8988T (cell line): ENCODE measurements around the gene TMED4.
A peak's percentile ranks its signal among the peaks of the same experiment; 100 is the strongest.
"Not testable (repeated sequence)": the region's sequence is repeated elsewhere in the genome, so short reads cannot be mapped to it uniquely, and the experiment has no call there.

Source experiments
- DNase-seq: peaks from one replicate; pipeline ENCODE4 v3.0.0; 2011

TMED4 gene

GRCh38 chr7:44607141-44608068 is 25.4 kb upstream of the TMED4 start:
- DNase-seq = no peak

- DNase-seq = peak; percentile 87
These were observed 24.5 kb upstream of the TMED4 start, which contains the start of gene OGDH for GRCh38 chr7:44606341-44607140. OGDH (plus strand) TSS chr7:44606627; CDS start chr7:44624344, 17,717 bp downstream.

DNA sequence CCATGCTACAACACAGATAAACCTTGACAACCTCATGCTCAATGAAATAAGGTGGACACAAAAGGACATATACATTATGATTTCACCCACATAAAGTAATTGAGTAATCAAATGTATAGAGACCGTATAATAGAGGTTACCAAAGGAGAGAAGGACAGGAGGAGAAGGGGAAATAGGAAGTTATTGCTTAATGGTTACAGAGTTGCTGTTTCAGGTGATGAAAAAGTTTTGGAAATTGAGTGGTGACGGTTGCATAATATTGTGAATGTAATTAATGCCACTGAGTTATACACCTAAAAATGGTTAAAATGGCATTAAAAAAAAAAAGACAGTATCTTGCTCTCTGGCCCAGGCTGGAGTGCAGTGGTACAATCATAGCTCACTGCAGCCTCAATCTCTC is 22.9 kb upstream of the TMED4 start:
- DNase-seq = no peak

- no peak for DNase-seq
These were observed 21.2 kb upstream of the TMED4 start for GRCh38 chr7:44603193-44603592.

DNA sequence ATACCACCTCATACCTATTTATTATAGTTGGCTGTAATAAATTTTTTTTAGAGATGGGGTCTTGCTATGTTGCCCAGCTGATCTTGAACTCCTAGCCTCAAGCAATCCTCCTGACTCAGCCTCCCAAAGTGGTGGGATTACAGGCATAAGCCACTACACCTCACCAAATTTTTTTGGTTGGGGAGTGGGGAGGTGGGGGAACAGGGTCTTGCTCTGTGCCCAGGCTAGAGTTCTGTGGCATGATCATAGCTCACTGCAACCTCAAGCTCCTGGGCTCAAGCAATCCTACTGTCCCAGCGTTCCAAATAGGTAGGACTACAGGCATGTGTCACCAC is 20.5 kb upstream of the TMED4 start:
- no peak for DNase-seq

- no peak for DNase-seq
These were observed 17.2 kb upstream of the TMED4 start for GRCh38 chr7:44599222-44599621.

- DNase-seq = not testable (repeated sequence)
These were observed 15.2 kb upstream of the TMED4 start for GRCh38 chr7:44597181-44597580.

GRCh38 chr7:44595934-44596635 is 14.1 kb upstream of the TMED4 start:
- no peak for DNase-seq

GRCh38 chr7:44590910-44591309 is 8.9 kb upstream of the TMED4 start:
- no peak for DNase-seq

GRCh38 chr7:44587843-44588711 is 6.0 kb upstream of the TMED4 start:
- DNase-seq = no peak

DNA sequence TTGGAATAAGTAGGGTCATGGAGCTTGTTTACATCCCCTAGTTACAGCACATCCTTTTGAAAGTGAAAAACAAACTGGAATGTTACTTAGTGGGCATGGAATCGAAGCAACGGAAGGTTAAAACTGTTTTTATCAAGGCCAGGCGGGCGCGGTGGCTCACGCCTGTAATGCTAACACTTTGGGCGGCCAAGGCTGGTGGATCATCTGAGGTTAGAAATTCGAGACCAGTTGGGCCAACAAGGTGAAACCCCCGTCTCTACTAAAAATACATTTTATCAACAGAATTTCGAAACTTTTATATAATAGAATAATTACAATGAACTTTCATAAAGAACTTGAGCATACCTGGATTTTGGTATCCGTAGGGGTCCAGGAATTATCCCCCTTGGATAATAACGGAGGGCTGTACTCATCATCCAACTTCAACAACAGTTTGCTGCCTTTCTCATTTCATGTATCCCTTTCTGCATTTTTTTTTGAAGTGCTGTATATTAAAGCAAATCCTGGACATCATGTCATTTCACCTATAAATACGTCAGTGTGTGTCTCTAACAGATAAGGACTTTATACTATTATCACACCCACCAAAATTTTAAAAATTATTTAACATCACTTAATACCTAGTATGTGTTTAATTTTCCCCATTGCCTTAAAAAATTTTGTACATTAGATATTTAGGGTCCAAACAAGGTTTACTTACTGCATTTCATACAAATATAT is 1.3 kb upstream of the TMED4 start:
- DNase-seq = no peak

DNA sequence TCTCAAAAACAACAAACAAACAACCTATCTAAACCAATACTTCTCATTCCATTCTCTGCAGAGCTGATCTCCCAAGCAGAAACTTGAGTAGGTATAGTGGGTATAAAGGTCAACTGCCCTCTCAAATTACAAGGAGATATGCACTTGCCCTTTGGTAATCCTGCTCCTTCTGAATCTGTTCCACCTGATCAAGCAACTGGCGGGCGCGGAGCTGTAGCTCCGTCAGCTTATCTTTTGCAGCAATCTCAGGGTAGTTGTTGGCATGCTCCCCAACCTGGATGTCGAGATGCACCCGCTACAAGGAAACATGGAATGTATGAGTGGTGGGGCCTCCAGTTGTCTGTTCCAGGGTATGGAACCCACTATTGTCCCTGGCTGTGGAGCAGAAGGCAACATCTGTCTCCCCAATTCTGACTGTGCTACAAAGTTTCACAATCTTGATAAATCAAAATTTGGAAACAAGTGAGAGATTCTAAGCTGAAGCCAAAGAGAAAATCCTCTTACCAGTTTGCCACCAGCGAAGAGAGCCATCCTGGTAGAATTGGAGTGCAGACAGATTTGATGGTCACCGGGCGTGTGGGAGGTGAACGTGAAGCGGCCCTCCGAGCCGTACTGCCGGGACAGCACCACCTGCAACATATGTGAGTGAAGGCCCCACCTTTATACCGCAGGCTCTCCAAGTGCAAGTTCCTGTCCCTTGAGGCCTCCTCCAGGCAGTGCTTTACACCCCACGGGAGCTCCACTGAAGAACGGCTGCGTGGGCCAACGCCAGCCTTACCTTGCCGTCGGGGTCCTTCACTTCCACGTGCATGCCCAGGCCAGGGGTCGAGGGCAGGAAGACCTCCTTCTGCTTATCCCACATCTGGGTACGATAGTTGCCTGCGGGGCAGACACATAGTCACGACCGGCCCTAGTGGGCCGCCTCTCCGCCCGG is 819 bp downstream of the TMED4 start:
- DNase-seq = no peak

DNA sequence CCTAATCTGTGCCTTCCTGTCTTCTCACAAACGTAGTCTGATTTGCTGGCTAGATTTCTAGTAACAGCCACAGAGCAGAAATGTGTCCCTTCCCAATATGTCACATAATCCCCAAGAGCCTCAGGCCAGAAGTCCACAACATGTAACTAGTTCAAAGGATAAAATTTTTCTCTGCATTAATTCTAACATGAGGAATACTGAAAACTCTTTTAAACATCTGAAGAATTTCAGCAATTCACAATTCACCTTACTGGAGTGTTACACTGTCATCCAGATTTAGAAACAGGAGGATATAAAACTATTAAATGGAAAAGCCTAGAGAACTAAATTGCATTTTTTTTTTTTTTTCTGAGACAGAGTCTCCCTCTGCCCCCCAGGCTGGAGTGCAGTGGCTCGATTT is 5.8 kb downstream of the TMED4 start:
- DNase-seq = no peak

DNA sequence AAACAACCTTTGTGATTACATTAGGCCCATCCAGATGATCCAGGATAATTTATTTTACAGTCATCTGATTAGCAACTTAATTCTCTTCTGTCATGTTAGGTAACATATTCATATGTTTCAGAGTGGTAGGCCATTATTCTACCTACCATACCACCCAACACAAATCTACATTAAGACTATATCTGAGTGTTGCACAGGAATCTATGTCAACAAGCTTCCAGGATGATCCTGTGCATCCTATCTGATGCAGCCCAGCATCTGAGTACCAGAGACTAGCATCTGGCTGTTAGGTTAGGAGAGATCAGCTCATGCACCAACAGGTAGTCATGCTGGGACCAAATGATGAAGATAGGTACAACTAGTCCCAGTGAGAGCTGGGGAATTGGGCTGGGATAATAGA is 7.0 kb downstream of the TMED4 start:
- no peak for DNase-seq

- DNase-seq = no peak
These were observed 7.7 kb downstream of the TMED4 start for GRCh38 chr7:44574287-44574872.

DNA sequence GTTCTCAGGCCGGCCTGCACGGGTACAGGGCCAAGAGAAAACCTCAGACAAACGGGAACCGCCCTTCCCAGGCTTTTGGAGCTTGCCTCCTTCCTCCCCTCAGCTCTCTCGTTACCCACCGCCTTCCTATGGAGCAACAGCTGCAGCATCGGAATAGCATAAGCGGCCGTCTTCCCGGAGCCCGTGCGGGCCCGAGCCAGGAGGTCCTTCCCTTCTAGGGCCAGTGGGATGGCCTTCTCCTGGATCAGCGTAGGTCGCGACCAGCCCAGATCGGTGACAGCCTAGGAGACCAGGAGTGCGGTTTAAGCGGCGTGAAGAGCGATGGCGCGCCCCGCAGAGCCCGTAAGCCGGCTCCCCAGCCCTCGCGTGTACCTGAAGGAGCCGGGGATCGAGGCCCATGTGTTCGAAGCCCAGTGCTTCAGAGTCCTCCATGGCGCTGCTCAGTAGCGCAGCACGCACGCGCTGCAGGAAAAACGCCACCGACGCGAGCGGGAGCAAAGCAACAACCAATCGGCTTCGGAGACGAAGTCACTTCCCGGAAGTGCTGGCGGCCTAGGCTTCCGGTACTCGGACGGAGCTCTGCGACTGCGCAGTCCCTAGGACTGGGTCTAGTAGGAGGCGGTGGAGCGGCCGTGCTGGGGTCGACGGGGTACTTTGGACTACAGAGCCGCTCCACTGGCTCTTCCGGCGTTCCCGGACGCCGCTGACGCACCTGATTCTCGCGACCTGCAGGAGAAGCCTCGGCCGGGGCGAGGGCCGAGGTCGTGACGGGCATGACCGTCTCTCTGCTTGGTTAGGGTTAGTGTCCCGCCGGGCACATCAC is 8.4 kb downstream of the TMED4 start, which contains the start of gene DDX56:
Gene DDX56 (minus strand): TSS at position 445 of the 823 bp plus-strand sequence. CDS start 13 bp downstream, at position 432.
- peak; percentile 80 for DNase-seq

DNA sequence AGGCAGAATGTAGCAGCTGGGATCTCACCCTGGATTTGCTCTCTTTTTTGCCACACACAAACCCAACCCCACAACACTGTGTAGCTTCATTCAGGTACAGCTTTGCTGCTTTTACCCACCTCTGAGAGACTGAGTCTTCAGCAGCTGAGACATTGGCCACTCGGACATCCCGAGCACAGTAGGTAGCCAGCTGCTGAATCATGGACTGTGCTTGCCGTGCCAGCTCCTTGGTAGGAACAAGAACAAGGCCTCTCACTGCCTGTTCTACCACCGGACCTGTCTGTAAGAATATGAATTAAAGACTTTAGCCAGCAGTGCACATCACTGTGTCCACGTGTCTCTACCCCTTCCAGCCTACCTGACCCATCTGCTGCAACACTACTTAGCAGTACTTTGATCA is 9.3 kb downstream of the TMED4 start:
- no peak for DNase-seq

- DNase-seq = no peak
These were observed 12.1 kb downstream of the TMED4 start for GRCh38 chr7:44569959-44570358.
